HG03520 (cell line): Measurements from ENCODE around the gene EIF5AL1.
"Not testable (repeated sequence)": the region's sequence is repeated elsewhere in the genome, so short reads cannot be mapped to it uniquely, and the experiment has no call there.

ENCODE experiments used
- ATAC-seq: cut with Tn5 transposase; IDR thresholded peaks from one replicate; pipeline ENCODE4 v1.9.1; 2021; ENCODE audit warnings: mild to moderate bottlenecking, moderate library complexity; ENCODE audit not compliant: unreplicated experiment

Gene EIF5AL1

GRCh38 chr10:79555354-79556309 is 43.3 kb downstream of the EIF5AL1 start:
- no peak for ATAC-seq

- ATAC-seq: not testable (repeated sequence)
Observed at GRCh38 chr10:79556961-79557360, 44.6 kb downstream of the EIF5AL1 start.

GRCh38 chr10:79559726-79560125 is 47.4 kb downstream of the EIF5AL1 start:
- ATAC-seq: no peak

DNA sequence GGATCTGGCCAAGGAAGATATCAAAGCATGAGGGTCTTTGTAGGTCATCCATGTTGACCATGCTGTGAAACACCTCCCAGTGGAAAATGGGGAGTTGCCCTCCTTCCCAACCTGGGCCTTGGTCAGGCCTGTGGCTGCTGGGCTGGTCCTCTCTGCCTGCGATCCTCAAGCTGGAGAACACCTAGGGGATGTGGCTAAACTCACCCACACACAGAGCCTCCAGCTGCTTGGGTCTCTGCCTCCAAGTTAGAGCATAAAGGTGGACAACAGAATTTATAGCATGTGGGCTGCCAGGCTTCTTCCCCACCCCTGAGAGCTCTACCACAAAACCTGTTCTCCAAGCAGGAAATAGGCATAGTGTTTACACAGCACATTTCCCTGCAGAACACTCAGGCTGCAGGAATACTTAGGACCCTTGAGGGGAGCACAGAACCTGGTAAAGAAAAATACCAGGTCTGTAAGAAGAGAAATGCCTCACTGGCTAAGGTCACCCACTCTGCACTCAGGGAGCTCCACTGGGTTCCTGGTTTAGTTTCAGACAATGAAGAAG is 47.9 kb downstream of the EIF5AL1 start, which contains the start of gene SFTPA2:
TSS of gene SFTPA2 (minus strand) at position 248 of the 550 bp plus-strand sequence. CDS start 924 bp downstream, outside the sequence.
- no peak for ATAC-seq

GRCh38 chr10:79561257-79561656 is 48.9 kb downstream of the EIF5AL1 start:
- ATAC-seq: no peak

GRCh38 chr10:79562135-79562756 is 49.9 kb downstream of the EIF5AL1 start:
- peak; percentile 80 for ATAC-seq

GRCh38 chr10:79563426-79563825 is 51.1 kb downstream of the EIF5AL1 start:
- ATAC-seq: no peak
